GM18508 (cell line): ENCODE measurements around the gene PPP1R17.
A peak's percentile ranks its signal among the peaks of the same experiment; 100 is the strongest.

Source experiments
- ATAC-seq: cut with Tn5 transposase; IDR thresholded peaks from one replicate; pipeline ENCODE4 v1.9.1; 2021; ENCODE audit warnings: moderate number of reproducible peaks; ENCODE audit not compliant: insufficient read depth, unreplicated experiment

PPP1R17 gene

DNA sequence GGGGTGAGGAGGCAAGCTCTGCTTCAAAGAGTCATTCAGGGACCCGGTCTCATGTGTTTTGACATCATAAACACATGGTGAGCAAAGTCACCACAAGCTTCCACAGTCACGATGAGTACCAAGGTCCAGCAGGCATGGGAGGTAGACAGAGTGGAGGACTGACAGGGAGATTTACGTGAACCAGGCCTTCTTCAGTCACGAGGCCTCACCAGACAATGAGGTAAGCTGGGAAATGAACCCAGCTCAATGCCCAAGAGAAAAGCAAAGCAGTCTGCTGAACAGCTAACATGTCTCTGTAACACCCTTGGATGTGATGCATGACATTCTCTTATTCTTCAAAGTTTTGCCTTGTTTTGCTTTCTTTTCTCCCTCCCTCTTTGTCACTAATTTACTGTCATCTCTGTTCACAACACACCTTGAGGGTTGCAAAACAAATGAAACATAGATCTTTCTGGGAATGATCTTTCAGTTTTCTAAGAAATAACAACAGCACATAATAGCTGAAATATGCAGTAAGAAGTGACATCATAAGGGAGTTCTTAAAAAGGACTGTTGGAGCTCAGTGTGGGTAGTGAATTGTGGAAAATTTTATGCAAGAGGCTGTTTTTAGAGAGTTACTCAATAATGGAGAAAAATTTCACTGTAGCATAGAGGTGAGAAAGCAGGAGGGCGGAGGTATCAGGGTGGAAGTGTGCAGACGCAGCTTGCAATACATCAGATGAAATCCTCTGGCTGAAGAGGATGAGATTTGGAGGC is 9.0 kb downstream of the PPP1R17 start:
- ATAC-seq = no peak

DNA sequence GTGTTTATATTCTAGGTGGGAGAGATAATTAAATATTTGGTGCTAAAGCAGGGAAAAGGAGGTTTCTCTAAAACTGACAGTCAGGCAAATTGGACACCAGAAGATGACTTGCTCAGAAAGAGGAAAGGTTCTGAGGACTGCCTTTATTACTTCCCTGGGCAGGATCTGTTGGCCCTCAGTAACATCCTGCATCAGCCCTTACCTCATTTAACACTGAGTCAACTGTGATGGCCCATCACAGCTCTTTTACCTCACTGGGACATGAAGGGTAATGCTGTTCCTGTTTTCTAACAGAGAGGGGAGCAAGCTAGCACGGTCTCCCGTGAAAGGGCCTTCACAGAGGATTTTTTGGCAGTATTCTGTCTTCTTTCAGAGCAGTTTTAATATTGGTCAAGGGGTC is 12.0 kb downstream of the PPP1R17 start:
- no peak for ATAC-seq

DNA sequence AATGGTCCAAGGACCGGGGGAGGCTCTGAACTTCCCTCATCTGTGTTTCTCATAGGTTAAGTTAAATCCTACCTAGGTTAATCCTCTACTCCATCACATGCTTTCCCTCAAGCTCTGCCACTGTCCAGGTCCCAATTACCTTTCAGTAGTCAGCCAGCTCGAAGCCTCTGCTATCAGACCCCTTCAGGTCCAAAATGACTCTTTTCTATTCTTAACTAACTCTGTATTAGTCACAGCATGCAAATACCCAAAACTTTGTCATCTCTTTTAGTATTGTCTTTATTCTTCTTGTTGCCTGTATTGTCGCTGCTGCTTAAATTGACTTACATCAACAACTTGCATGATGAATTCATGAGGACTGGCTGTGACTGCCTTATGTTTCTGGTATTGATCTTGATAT is 15.3 kb downstream of the PPP1R17 start:
- no peak for ATAC-seq

DNA sequence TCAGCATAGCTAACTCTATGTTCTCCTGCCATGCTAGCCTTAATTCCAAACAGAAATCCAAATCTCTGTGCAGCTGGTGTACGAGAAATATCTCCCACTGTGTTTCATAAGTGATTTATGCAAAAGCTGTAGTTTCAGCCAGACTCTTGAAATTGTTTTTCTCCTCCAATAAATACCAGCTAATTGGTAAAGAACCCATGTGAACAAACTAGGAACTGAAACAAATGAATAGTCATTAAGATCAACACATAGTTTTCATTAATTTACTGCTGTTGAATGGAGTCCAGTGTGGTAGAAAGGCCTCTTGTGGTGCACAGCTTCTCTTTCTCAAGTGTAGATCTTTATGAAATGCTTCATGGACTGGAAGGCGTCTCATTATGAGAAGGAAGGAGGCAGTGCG is 18.4 kb downstream of the PPP1R17 start:
- no peak for ATAC-seq

DNA sequence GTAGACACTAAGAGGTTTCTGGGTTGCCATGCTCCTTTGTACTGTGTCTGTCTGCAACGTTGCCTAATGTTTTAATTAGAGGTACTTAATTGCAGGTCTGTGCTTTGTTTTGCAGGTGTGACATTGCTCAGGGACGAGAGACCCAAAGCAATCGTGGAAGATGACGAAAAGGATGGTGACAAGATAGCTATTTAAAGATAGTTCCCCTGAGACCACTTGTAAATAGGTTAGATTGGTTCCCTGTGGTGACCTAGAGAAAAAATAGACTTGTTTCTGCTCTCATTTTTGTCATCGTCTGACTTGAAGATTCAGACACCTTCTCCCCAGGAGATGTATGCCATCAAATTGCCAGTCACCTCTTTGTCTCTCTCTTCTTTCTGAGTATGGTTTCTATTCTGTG is 20.1 kb downstream of the PPP1R17 start:
- no peak for ATAC-seq

DNA sequence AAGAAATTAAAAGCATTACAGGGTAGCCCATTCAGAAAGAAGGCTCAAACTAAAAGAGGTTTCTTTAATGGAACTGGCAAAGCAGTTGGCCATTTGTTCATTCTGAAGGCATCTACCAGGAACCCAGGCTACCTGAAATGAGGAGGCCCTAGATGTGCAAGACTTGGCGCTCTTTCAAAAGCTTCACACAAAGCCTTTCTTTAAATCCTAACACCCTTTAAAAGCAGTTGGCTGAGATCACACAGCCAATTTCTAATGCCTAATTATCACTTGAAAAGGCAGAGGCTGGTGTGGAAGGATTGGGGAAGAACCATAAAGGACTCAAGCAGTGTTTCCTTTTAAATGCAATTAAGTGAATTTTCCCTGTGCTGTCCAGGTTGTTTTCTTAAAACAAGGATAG is 23.2 kb downstream of the PPP1R17 start:
- no peak for ATAC-seq

DNA sequence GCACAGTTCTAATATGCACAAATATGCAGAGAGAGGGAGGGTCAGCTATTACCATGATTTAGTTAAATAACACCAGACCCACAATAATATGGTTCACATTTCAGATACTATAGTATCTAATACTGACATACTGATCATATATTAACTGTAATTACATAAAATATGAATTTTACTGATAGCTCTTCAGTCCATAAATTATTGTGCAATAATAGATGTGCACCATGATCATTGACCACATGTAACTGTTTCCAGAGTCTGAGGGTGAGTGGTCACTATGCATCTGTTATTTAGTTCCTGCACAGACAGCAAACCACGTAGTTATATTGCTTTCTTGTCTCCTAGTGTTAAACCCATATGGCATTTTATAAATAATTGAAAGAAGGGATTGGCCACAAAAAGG is 29.3 kb downstream of the PPP1R17 start:
- ATAC-seq = no peak

DNA sequence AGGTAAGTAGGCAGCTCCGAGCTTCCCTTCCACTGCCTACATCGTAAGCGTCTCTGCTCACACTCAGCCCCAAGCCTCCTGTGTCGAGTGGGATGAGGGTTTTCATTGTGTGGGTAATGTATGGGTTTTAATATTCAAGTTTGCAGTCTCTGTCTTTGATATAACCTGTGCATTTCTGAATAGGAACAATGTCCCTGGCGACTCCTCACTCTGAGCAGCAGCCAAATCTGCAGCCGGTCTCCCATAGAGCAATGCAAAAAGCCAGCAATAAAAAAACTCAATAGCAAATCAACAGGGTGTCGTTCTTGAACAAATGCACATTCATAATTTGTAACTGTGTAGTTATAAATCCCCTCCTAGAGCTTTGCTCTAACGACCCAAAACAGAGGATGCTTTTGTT is 33.4 kb downstream of the PPP1R17 start:
- no peak for ATAC-seq

DNA sequence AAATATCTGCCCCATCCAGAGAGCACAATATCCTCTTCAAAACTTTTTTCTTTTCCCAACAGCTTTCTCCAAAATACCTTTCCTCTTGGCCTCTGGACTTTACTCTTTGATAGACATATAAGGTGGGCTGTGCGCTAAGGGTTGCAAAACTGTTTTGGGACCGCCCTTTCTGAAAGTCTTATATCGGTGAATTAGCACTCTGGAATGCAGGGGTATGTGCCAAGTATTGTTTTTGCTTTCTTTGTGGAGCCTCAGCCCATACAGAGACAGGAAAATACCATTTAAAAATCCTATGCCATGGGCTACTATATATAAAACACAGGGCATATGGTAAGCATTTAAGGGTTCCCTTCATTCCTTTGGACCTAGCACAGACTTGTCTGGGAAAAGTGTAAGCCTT is 37.7 kb downstream of the PPP1R17 start:
- ATAC-seq = no peak

DNA sequence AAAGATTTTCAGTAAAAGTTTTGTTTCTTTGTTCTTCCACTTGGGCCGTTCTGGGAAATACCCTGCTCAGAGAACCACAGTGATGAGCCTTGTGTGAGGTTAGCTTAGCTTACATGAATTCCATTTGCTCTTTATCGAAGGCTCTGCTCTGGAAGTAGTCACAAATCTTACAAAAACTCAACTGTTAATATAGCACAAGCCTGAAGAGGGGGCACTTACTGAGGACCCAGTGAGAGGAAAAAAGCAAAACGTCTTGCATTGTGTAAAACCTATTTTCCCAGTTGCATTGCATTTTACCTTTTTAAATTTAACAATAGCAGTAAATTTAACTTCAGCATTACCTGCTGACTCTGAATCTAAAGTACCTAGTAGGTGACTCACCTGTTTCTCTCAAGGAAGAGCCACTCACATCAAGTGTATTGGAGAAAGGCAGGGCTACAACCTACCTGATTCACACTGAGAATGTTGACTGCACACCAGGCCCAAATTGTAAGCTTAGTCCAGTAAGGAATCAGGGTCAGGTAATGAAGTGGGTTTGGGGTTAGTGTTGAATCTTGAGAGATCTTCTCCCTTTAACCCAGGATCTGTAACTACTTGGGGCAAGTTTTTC is 42.3 kb downstream of the PPP1R17 start:
- no peak for ATAC-seq

DNA sequence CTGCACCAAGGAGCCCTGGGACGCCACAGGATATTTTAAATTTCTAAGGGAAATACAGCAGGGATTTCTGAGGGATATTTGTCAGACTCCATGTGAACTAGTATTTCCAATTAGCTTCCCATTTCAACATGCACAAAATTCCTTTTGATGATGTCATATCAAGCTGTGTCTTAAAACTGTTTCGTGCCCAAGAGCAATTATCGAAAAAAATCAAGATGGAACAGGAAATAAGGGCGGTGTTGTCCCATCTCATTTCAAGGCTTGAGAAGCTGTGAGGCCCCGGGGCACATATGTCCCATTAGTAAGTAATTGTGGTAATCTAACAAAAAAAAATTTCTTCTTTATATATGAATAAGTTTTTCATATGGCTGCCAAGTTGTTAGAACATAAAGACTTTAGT is 47.4 kb downstream of the PPP1R17 start:
- no peak for ATAC-seq

DNA sequence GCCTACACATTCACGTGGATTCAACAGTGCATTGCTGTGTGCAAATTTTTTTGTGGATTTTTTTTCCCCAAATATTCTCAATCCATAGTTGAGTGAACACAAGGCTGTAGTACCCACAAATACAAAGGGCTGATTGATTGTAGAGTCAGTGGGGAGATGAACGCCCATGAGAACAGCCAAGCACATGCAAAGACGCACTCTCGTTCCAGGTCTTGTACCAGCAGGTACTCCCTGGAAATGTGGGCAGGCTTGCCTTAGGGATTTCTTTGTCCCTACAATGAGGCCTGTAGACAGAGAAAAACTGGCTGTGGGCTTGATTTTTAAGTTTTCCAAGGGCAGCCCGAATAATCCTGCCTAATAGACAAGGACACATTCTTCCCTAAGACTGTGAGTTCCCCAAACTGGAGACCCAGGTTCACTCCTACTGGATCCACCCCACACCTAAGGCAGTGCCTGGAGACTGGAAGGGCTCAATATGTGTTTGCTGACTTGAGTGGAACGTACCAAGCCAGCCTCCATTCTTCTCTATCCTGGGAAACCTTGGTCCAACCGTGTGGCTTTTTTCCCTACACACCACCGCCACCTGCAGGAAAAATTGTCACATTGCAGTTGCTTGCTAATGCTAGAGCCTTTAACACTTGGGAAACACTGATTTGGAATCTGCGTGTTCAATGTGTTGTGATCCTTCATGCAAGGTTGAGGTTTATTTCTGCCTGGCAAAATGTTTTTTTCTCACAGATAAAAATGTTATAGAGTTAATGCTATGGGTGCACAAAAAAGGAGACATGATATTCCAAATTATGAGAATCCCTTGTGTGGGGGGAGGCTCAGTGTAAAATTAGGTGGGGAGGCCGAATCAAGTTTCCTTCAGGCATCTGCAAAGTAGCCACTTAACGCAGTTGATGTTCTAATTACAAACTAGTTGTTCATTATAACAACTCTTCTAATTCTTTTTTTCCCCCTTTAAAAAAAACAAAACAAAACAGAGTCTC is 49.3 kb downstream of the PPP1R17 start:
- ATAC-seq = no peak

DNA sequence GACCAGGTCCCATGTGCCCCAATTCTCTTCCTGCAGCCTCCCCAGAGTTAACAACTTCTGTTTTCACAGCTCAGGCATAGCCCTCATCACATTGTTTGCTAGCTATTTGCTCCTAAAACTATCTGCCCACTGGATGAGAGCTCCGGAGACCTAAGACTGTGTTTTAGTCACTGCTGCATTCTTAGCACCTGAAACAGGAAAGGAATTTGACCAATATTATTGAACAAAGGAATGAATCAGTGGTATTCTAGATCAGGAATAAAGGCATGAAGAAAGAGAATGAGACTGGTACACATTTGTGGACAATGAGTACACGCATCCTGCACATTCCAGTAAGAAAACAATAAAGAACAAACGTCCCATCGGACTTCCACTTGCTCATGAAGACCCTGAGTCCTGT is 54.8 kb downstream of the PPP1R17 start:
- ATAC-seq = no peak

DNA sequence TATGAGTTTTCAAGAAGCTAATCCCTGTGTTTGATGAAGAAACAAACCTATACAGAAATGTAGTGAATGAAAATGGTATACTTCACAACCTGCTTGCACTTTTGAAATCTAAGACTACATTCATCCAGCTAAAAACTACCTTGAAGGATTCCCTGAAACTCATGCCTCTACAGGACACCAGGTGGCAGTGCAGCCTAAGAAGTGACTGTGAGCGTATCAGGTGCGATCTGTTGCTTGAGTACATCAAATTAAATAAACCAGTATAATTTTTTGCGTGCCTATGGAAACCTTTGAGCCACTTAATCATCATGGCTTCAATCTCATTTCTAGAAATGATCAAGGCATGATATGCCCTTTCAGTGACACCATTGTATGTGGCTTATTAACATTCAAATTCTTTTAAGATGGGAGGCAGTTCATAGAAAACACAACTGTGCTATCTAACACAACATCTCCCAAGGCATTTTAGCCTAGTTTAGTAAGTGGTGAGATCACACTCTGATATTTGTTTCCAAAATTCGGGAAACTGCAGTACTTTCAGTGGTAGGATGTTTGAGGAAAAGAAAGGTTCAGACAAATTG is 57.4 kb downstream of the PPP1R17 start:
- peak; percentile 82 for ATAC-seq

DNA sequence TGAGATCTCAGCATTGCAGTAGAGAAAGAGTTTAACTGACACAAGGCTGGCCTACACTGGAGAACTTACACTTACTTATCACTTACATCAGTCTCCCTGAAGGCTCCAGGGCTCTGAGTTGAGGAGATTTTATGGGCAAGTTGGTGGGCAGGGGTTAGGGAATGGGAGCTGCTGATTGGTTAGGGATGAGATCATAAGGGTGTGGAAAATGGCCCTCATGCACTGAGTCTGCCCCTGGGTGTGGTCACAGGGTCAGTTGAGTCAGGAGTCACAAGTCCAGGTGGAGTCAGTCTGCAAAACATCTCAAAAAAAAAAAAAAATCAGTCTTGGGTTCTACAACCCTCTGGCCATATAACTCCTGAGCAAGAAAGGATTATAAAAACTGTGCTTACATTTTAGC is 60.5 kb downstream of the PPP1R17 start:
- ATAC-seq = no peak

DNA sequence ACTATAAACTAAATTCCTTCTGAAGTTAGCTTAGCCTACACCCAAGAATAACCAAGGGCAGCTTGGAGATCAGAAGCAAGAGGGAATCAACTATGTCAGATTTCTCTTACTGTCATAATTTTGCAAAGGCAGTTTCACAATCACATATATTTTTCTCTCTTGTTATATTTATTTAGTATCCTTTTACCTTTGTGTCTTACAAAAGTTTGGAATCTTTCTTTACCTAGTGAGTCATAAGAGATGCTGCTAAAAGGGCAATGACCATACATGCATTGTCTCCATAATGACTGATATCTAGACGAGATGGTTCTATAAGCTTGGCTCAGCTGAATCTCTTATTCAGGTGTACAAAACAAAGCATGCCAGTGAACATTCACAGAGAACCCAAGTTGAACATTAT is 61.1 kb downstream of the PPP1R17 start:
- no peak for ATAC-seq

DNA sequence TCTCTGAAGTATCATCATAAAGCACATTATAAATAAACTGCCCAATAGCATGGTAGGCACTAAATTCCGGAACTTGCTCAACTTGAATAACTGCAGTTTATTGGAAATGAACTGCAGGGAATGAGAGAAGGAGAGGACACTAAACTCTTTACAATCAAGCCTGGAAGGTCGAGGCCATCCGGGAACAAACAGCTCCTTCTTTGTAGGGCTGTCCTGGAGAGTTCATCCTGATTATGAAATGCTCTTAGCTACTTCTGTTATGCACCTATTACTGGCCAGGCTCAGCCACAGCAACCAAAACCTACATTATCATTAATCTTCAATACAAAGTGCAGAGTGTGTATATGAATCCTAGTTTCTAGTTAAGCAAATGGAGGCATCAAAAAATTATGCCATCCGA is 64.7 kb downstream of the PPP1R17 start:
- no peak for ATAC-seq
